Mammary epithelial cell (primary cell): ENCODE measurements around the gene IL26.

Source experiments
- EZH2 ChIP-seq: IDR thresholded peaks from 2 replicates; pipeline ENCODE4 v1.6.1; 2012; ENCODE audit warnings: low read length, inconsistent platforms, borderline replicate concordance
- TF ChIP-seq, protein P1 (sequence below), 2 donors: IDR thresholded peaks in 1 of 2; conservative IDR thresholded peaks in 1 of 2; 2 replicates each; pipeline ENCODE4 v1.5.1; 2011 to 2012; ENCODE audit warnings: inconsistent platforms in 2 of 2, low read length in 2 of 2, mild to moderate bottlenecking in 2 of 2, control low read depth in 1 of 2, low read depth in 1 of 2; ENCODE audit not compliant: insufficient read depth in 1 of 2; ENCODE audit errors: extremely low read depth in 1 of 2

DNA sequence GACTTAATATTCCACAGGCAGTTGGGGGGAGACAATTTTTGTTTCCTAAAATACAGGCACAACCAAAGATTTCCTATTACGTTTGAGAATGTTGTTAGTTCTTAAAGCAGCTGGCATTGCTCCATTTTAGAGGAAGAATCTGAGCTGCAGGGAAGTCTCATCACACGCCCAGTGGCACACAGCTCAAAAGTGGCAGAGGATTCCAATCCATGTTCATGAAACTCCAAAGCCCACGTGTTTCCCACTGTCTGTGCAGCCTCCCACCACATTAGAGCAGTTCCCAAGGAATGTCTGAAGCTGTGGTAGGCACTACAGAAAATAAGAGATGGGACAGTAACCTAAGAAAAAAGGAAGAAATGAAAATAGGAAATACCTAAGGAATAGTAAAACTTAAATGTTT lies 6.1 kb upstream of the IL26 start:
- TF ChIP-seq, protein P1, sequence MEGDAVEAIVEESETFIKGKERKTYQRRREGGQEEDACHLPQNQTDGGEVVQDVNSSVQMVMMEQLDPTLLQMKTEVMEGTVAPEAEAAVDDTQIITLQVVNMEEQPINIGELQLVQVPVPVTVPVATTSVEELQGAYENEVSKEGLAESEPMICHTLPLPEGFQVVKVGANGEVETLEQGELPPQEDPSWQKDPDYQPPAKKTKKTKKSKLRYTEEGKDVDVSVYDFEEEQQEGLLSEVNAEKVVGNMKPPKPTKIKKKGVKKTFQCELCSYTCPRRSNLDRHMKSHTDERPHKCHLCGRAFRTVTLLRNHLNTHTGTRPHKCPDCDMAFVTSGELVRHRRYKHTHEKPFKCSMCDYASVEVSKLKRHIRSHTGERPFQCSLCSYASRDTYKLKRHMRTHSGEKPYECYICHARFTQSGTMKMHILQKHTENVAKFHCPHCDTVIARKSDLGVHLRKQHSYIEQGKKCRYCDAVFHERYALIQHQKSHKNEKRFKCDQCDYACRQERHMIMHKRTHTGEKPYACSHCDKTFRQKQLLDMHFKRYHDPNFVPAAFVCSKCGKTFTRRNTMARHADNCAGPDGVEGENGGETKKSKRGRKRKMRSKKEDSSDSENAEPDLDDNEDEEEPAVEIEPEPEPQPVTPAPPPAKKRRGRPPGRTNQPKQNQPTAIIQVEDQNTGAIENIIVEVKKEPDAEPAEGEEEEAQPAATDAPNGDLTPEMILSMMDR (conservative IDR thresholded peaks at IDR 0.05 in 1 of 2, IDR thresholded peaks at IDR 0.05 in 1 of 2; ENCODE audit: extremely low read depth in 1 of 2, insufficient read depth in 1 of 2, low read depth in 1 of 2, low read length in 2 of 2) = no peak
- TF ChIP-seq EZH2 = no peak
